CD8-positive, alpha-beta memory T cell (primary cell): ENCODE measurements around the gene SLC37A1. TPM values are rescaled to one million over a fixed set of nuclear protein-coding genes. Genes with fewer than 3 reads are reported as not detected.

Experiments
- CTCF ChIA-PET: fragments of 350-600 bp; sonication (Branson Sonifier 250); formaldehyde crosslinking; loops from one replicate; lab custom pipeline; 2021; ENCODE audit warnings: antibody characterized with exemption; lab: Charles Lee
- POLR2A ChIA-PET: fragments of 350-600 bp; sonication (Branson Sonifier 250); formaldehyde crosslinking; loops from one replicate; lab custom pipeline; 2021; ENCODE audit warnings: antibody characterized with exemption; lab: Charles Lee
- DNase-seq, 5 donors: peaks; one replicate each; pipeline versions ENCODE4 v3.0.0 to v3.0.0-alpha.2; 2020 to 2022; ENCODE audit warnings: mixed read lengths in 1 of 5
- H3K27ac ChIP-seq: one replicate; pipeline ENCODE4 v1.7.0; 2013; ENCODE audit warnings: low read depth, mild to moderate bottlenecking, low read length, moderate library complexity
- H3K27me3 ChIP-seq: 2 replicates; pipeline ENCODE4 v1.7.0; 2013; ENCODE audit warnings: low read length, mild to moderate bottlenecking; ENCODE audit not compliant: insufficient read depth, poor library complexity, severe bottlenecking
- H3K36me3 ChIP-seq: 2 replicates; pipeline ENCODE4 v1.7.0; 2013; ENCODE audit warnings: mild to moderate bottlenecking, low read length, moderate library complexity; ENCODE audit not compliant: insufficient read depth
- H3K4me1 ChIP-seq: 2 replicates; pipeline ENCODE4 v1.7.0; 2013; ENCODE audit warnings: mild to moderate bottlenecking, low read length, moderate library complexity; ENCODE audit not compliant: insufficient read depth
- H3K4me3 ChIP-seq: 2 replicates; pipeline ENCODE4 v1.7.0; 2013; ENCODE audit warnings: mild to moderate bottlenecking, low read length
- H3K9me3 ChIP-seq: 2 replicates; pipeline ENCODE4 v1.7.0; 2013; ENCODE audit warnings: mild to moderate bottlenecking, low read length
- H3K27ac Mint-ChIP-seq, 8 donors: one replicate each; pipeline ENCODE4 v1.8.0; 2020 to 2021; ENCODE audit warnings: mixed read lengths in 8 of 8, mild to moderate bottlenecking in 6 of 8, inconsistent platforms in 3 of 8, moderate library complexity in 3 of 8
- H3K27me3 Mint-ChIP-seq, 2 donors: one replicate each; pipeline ENCODE4 v1.8.0; 2020 to 2021; ENCODE audit warnings: mixed read lengths in 2 of 2, mild to moderate bottlenecking in 1 of 2, moderate library complexity in 1 of 2
- H3K36me3 Mint-ChIP-seq, 3 donors: one replicate each; pipeline ENCODE4 v1.8.0; 2020 to 2021; ENCODE audit warnings: mixed read lengths in 3 of 3, inconsistent platforms in 1 of 3, mild to moderate bottlenecking in 1 of 3
- H3K4me1 Mint-ChIP-seq, 3 donors: one replicate each; pipeline ENCODE4 v1.8.0; 2020 to 2021; ENCODE audit warnings: mixed read lengths in 3 of 3, inconsistent platforms in 1 of 3, mild to moderate bottlenecking in 1 of 3
- H3K4me3 Mint-ChIP-seq, 7 donors: one replicate each; pipeline ENCODE4 v1.8.0; 2020 to 2021; ENCODE audit warnings: mixed read lengths in 7 of 7, mild to moderate bottlenecking in 6 of 7, moderate library complexity in 4 of 7, inconsistent platforms in 2 of 7
- H3K9me3 Mint-ChIP-seq, 5 donors: one replicate each; pipeline ENCODE4 v1.8.0; 2020 to 2022; ENCODE audit warnings: mixed read lengths in 5 of 5, mild to moderate bottlenecking in 3 of 5, moderate library complexity in 2 of 5, inconsistent platforms in 1 of 5
- polyA plus RNA-seq: library from polyadenylated mRNA; unstranded; fragments of 300-500 nt; fragmentation: Illumina TruSeq; gene quantifications from one replicate; pipeline ENCODE4 v1.2.3, GENCODE V29; 2021
- total RNA-seq, 2 experiments: library from RNA; stranded (reverse); gene quantifications; one replicate each; pipeline ENCODE4 v1.2.3, GENCODE V29; 2021

Gene SLC37A1
- total and polyA plus RNA-seq, 3 experiments from 2014 or later: 6.5 to 16.9 (median 16.6) TPM

- no peaks in the 10 kb centered on the region for H3K27me3 Mint-ChIP-seq
- peaks cover 4% of the 10 kb centered on the region for H3K4me1 ChIP-seq
- peak overlapping the region in 4 of 8 donors; percentile 17 to 54 (median 37) for H3K27ac Mint-ChIP-seq
- H3K27ac ChIP-seq: no peak overlapping the region
- H3K4me1 Mint-ChIP-seq: peaks cover 20 to 28% (median 27%) of the 10 kb centered on the region in 3 donors
- no peaks in the 10 kb centered on the region for H3K9me3 ChIP-seq
- no peaks in the 10 kb centered on the region for H3K9me3 Mint-ChIP-seq
- H3K36me3 Mint-ChIP-seq: peaks cover 0 to 67% (median 9%) of the 10 kb centered on the region in 3 donors
- POLR2A ChIA-PET: no interaction called here
- peaks cover 10% of the 10 kb centered on the region for H3K36me3 ChIP-seq
- H3K27me3 ChIP-seq: no peaks in the 10 kb centered on the region
- H3K4me3 ChIP-seq: no peak overlapping the region
- CTCF ChIA-PET: no interaction called here
- DNase-seq: no peak
- H3K4me3 Mint-ChIP-seq: no peak overlapping the region
These were observed 19.8 kb downstream of the SLC37A1 start for GRCh38 chr21:42533306-42533962.

GRCh38 chr21:42533963-42534355 lies 20.3 kb downstream of the SLC37A1 start:
- Histone ChIP-seq H3K27me3 (no peaks in the 10 kb centered on the region), H3K4me1 (no peaks in the 10 kb centered on the region), H3K36me3 (peaks cover 10% of the 10 kb centered on the region), H3K9me3 (no peaks in the 10 kb centered on the region), H3K27ac (no peak overlapping the region), H3K4me3 (no peak overlapping the region)
- Mint-ChIP-seq H3K9me3 (no peaks in the 10 kb centered on the region), H3K27me3 (no peaks in the 10 kb centered on the region), H3K4me1 (peaks cover 20 to 31% (median 27%) of the 10 kb centered on the region in 3 donors), H3K4me3 (no peak overlapping the region), H3K27ac (peak overlapping the region in 5 of 8 donors; percentile 12 to 69 (median 54)), H3K36me3 (peaks cover 0 to 70% (median 9%) of the 10 kb centered on the region in 3 donors)
- POLR2A ChIA-PET: no interaction called here
- DNase-seq: no peak
- CTCF ChIA-PET: no interaction called here

- Mint-ChIP-seq H3K9me3 (no peaks in the 10 kb centered on the region), H3K36me3 (peaks cover 0 to 74% (median 9%) of the 10 kb centered on the region in 3 donors), H3K27ac (peak overlapping the region in 3 of 8 donors; percentile 12 to 64 (median 42)), H3K4me1 (peaks cover 17 to 26% (median 22%) of the 10 kb centered on the region in 3 donors), H3K4me3 (no peak overlapping the region), H3K27me3 (no peaks in the 10 kb centered on the region)
- Histone ChIP-seq H3K36me3 (peaks cover 10% of the 10 kb centered on the region), H3K27me3 (no peaks in the 10 kb centered on the region), H3K27ac (no peak overlapping the region), H3K4me3 (no peak overlapping the region), H3K9me3 (no peaks in the 10 kb centered on the region), H3K4me1 (no peaks in the 10 kb centered on the region)
- DNase-seq: no peak
- POLR2A ChIA-PET: no interaction called here
- CTCF ChIA-PET: no interaction called here
These were observed 21.0 kb downstream of the SLC37A1 start for GRCh38 chr21:42534421-42535378.

- H3K9me3 Mint-ChIP-seq: no peaks in the 10 kb centered on the region
- peaks cover 8 to 19% (median 12%) of the 10 kb centered on the region in 3 donors for H3K4me1 Mint-ChIP-seq
- DNase-seq: no peak
- H3K36me3 ChIP-seq: peaks cover 10% of the 10 kb centered on the region
- ChIA-PET POLR2A (no interaction called here), CTCF (no interaction called here)
- no peaks in the 10 kb centered on the region for H3K9me3 ChIP-seq
- H3K4me3 ChIP-seq: no peak overlapping the region
- H3K27me3 Mint-ChIP-seq: no peaks in the 10 kb centered on the region
- no peaks in the 10 kb centered on the region for H3K4me1 ChIP-seq
- H3K27ac Mint-ChIP-seq: no peak overlapping the region
- H3K27ac ChIP-seq: no peak overlapping the region
- no peak overlapping the region for H3K4me3 Mint-ChIP-seq
- H3K36me3 Mint-ChIP-seq: peaks cover 0 to 79% (median 14%) of the 10 kb centered on the region in 3 donors
- H3K27me3 ChIP-seq: no peaks in the 10 kb centered on the region
These were observed 22.0 kb downstream of the SLC37A1 start for GRCh38 chr21:42535602-42536171.

GRCh38 chr21:42536601-42537000 lies 22.9 kb downstream of the SLC37A1 start:
- Histone ChIP-seq H3K27me3 (no peaks in the 10 kb centered on the region), H3K36me3 (peaks cover 10% of the 10 kb centered on the region), H3K4me3 (no peak overlapping the region), H3K27ac (no peak overlapping the region), H3K4me1 (no peaks in the 10 kb centered on the region), H3K9me3 (no peaks in the 10 kb centered on the region)
- Mint-ChIP-seq H3K4me3 (no peak overlapping the region), H3K9me3 (no peaks in the 10 kb centered on the region), H3K36me3 (peaks cover 0 to 84% (median 14%) of the 10 kb centered on the region in 3 donors), H3K27ac (peak overlapping the region in 1 of 8 donors; percentile 67), H3K27me3 (no peaks in the 10 kb centered on the region), H3K4me1 (peaks cover 8 to 19% (median 11%) of the 10 kb centered on the region in 3 donors)
- ChIA-PET CTCF (interaction anchor here (1.2 to 1.4 kb wide), 2 partner anchors 9 to 13 kb away, joined by 3 read pairs; no protein-coding TSS in a partner anchor), POLR2A (interaction anchor here (0.5 kb wide), 1 partner anchor 134 kb away, joined by 3 read pairs; no protein-coding TSS in a partner anchor)
- no peak for DNase-seq

- Mint-ChIP-seq H3K36me3 (peaks cover 0 to 86% (median 14%) of the 10 kb centered on the region in 3 donors), H3K4me1 (peaks cover 8 to 19% (median 11%) of the 10 kb centered on the region in 3 donors), H3K4me3 (peak overlapping the region in 2 of 7 donors; percentile 9 to 46), H3K27ac (peak overlapping the region in 7 of 8 donors; percentile 19 to 89 (median 67)), H3K27me3 (no peaks in the 10 kb centered on the region), H3K9me3 (no peaks in the 10 kb centered on the region)
- Histone ChIP-seq H3K4me3 (no peak overlapping the region), H3K4me1 (no peaks in the 10 kb centered on the region), H3K27ac (no peak overlapping the region), H3K27me3 (no peaks in the 10 kb centered on the region), H3K9me3 (no peaks in the 10 kb centered on the region), H3K36me3 (peaks cover 10% of the 10 kb centered on the region)
- ChIA-PET CTCF (interaction anchor here (1.2 to 1.4 kb wide), 2 partner anchors 9 to 13 kb away, joined by 3 read pairs; no protein-coding TSS in a partner anchor), POLR2A (interaction anchor here (0.5 kb wide), 1 partner anchor 135 kb away, joined by 3 read pairs; no protein-coding TSS in a partner anchor)
- DNase-seq: no peak
These were observed 23.6 kb downstream of the SLC37A1 start for GRCh38 chr21:42537106-42537742.

- Mint-ChIP-seq H3K9me3 (no peaks in the 10 kb centered on the region), H3K4me3 (peak overlapping the region in 4 of 7 donors; percentile 3 to 56 (median 42)), H3K4me1 (peaks cover 6 to 19% (median 8%) of the 10 kb centered on the region in 3 donors), H3K36me3 (peaks cover 0 to 91% (median 15%) of the 10 kb centered on the region in 3 donors), H3K27ac (peak overlapping the region in 6 of 8 donors; percentile 55 to 91 (median 73)), H3K27me3 (no peaks in the 10 kb centered on the region)
- H3K36me3 ChIP-seq: peaks cover 14% of the 10 kb centered on the region
- DNase-seq: no peak
- H3K4me3 ChIP-seq: no peak overlapping the region
- H3K27me3 ChIP-seq: no peaks in the 10 kb centered on the region
- H3K9me3 ChIP-seq: no peaks in the 10 kb centered on the region
- ChIA-PET CTCF (interaction anchor here (0.8 kb wide), 1 partner anchor 27 kb away, joined by 3 read pairs; no protein-coding TSS in a partner anchor), POLR2A (no interaction called here)
- H3K4me1 ChIP-seq: no peaks in the 10 kb centered on the region
- H3K27ac ChIP-seq: no peak overlapping the region
These were observed 25.0 kb downstream of the SLC37A1 start for GRCh38 chr21:42538479-42539275.
